ENCODE results near the gene SLC44A2. TPM values are rescaled to one million over a fixed set of nuclear protein-coding genes. Genes with fewer than 3 reads are reported as not detected.

The SLC44A2 gene
- total RNA-seq, 4 donors from 2014 or later: 59.7 to 82.8 (median 69.8) TPM

DNA sequence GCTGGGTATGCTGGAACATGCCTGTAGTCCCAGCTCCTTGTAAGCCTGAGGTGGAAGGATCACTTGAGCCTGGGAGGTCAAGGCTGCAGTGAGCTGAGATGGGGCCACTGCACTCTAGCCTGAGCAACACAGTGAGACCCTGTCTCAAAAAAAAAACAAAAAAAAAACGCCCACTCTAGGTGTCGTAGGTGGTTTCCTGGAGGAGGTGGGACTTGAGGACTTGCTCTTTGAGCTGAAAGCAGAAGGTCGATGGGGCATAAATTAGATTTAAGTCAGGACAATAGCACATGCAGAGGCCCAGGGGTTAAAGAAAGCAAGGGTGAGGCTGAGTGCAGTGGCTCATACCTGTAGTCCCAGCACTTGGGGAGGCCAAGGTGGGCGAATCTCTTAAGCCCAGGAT is 15.9 kb downstream of the SLC44A2 start:
- TF ChIP-seq POLR2A (IDR thresholded peaks at IDR 0.05): no peak
- TF ChIP-seq, protein P1, sequence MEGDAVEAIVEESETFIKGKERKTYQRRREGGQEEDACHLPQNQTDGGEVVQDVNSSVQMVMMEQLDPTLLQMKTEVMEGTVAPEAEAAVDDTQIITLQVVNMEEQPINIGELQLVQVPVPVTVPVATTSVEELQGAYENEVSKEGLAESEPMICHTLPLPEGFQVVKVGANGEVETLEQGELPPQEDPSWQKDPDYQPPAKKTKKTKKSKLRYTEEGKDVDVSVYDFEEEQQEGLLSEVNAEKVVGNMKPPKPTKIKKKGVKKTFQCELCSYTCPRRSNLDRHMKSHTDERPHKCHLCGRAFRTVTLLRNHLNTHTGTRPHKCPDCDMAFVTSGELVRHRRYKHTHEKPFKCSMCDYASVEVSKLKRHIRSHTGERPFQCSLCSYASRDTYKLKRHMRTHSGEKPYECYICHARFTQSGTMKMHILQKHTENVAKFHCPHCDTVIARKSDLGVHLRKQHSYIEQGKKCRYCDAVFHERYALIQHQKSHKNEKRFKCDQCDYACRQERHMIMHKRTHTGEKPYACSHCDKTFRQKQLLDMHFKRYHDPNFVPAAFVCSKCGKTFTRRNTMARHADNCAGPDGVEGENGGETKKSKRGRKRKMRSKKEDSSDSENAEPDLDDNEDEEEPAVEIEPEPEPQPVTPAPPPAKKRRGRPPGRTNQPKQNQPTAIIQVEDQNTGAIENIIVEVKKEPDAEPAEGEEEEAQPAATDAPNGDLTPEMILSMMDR (IDR thresholded peaks at IDR 0.05): no peak
- no peak for DNase-seq
- Histone ChIP-seq H3K27ac (no peak overlapping the region), H3K9me3 (no peaks in the 10 kb centered on the region), H3K36me3 (peaks cover 22 to 83% (median 46%) of the 10 kb centered on the region in 3 donors), H3K27me3 (no peaks in the 10 kb centered on the region), H3K4me1 (peaks cover 6 to 36% (median 11%) of the 10 kb centered on the region in 3 donors), H3K4me3 (no peak overlapping the region)
- intact Hi-C loops (cut with DNase I): no loop called here
- WGBS, 2 donors: 71 to 75% methylated on average over 4 of the region's 4 CpGs

DNA sequence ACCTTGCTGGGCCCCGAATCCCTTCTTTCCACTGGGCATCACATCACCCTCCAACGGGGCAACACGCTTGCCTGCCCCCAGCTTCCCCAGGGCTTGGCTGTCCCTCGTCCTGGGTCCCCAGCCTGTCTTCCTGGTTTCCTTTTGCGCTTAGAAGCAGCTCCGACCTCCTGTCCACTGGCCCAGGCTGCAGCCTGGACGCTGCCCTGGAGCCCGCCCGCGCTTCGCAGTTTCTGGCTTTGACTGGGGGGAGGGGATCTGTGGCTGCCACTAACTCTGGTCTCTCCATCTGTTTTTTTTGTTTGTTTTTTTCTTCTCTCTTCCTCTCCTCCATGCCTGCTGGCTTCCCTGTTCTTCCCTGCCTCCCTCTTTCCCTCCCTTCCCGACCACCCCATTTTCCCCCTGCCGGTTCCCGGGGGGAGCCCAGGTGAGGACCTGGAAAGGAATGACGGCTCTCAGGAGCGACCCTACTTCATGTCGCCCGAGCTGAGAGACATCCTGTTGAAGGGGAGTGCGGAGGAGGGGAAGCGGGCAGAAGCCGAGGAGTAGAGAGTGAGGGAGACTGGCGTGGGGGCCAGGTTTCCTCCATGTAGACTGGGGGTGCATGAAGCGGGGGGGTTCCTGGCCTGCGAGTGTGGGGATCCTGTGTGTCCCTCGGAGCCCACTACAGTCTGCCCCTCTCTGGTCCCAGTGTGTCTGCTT is 17.3 kb downstream of the SLC44A2 start:
- Histone ChIP-seq H3K9me3 (no peaks in the 10 kb centered on the region), H3K27ac (no peak overlapping the region), H3K4me3 (no peak overlapping the region), H3K4me1 (peaks cover 6 to 46% (median 14%) of the 10 kb centered on the region in 3 donors), H3K27me3 (no peaks in the 10 kb centered on the region), H3K36me3 (peaks cover 15 to 69% (median 38%) of the 10 kb centered on the region in 3 donors)
- WGBS, 2 donors: 75 to 82% methylated on average over 14 to 15 of the region's 25 CpGs
- intact Hi-C loops (cut with DNase I): no loop called here
- TF ChIP-seq POLR2A (IDR thresholded peaks at IDR 0.05): no peak
- TF ChIP-seq, protein P1 (IDR thresholded peaks at IDR 0.05): no peak
- DNase-seq: no peak

DNA sequence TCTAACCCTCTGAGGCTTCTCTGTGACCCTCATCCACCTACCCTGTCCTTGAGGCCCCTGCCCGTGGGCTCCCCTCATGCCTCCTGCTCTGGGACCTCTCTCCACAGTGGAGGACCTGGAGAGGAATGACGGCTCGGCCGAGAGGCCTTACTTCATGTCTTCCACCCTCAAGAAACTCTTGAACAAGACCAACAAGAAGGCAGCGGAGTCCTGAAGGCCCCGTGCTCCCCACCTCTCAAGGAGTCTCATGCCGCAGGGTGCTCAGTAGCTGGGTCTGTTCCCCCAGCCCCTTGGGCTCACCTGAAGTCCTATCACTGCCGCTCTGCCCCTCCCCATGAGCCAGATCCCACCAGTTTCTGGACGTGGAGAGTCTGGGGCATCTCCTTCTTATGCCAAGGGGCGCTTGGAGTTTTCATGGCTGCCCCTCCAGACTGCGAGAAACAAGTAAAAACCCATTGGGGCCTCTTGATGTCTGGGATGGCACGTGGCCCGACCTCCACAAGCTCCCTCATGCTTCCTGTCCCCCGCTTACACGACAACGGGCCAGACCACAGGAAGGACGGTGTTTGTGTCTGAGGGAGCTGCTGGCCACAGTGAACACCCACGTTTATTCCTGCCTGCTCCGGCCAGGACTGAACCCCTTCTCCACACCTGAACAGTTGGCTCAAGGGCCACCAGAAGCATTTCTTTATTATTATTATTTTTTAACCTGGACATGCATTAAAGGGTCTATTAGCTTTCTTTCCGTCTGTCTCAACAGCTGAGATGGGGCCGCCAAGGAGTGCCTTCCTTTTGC is 18.0 kb downstream of the SLC44A2 start:
- intact Hi-C loops (cut with DNase I): no loop called here
- Histone ChIP-seq H3K27ac (peak overlapping the region; percentile 56 to 75 (median 70)), H3K36me3 (peaks cover 9 to 62% (median 31%) of the 10 kb centered on the region in 3 donors), H3K27me3 (no peaks in the 10 kb centered on the region), H3K4me1 (peaks cover 6 to 46% (median 14%) of the 10 kb centered on the region in 3 donors), H3K9me3 (no peaks in the 10 kb centered on the region), H3K4me3 (no peak overlapping the region)
- DNase-seq: no peak
- 40 to 62% methylated on average over 13 to 18 of the region's 21 CpGs for WGBS, 2 donors
- TF ChIP-seq, protein P1 (IDR thresholded peaks at IDR 0.05): no peak
- no peak for TF ChIP-seq POLR2A (IDR thresholded peaks at IDR 0.05)

DNA sequence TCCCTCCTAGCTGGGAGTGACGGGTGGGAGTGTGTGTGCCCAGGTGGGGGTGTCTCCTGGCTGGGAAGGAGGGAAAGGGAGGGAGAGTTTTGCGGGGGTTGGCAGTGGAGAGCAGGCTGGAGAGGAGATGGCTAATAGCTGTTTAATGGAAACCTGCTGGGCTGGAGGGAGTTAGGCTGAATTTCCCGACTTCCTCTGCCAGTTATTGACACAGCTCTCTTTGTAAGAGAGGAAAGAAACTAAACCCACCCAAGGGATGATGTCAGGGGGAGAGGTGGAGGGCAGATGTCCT is 18.6 kb downstream of the SLC44A2 start:
- DNase-seq: no peak
- Histone ChIP-seq H3K4me1 (peaks cover 6 to 46% (median 14%) of the 10 kb centered on the region in 3 donors), H3K9me3 (no peaks in the 10 kb centered on the region), H3K36me3 (peaks cover 5 to 56% (median 25%) of the 10 kb centered on the region in 3 donors), H3K27ac (peak overlapping the region; percentile 56 to 75 (median 70)), H3K4me3 (no peak overlapping the region), H3K27me3 (no peaks in the 10 kb centered on the region)
- intact Hi-C loops (cut with DNase I): loop anchor here (2.0 kb wide), 1 partner anchor 63 kb away; no protein-coding TSS in a partner anchor
- WGBS, 2 donors: 21 to 40% methylated on average over 1 to 3 of the region's 3 CpGs
- no peak for TF ChIP-seq POLR2A (IDR thresholded peaks at IDR 0.05)
- TF ChIP-seq, protein P1 (IDR thresholded peaks at IDR 0.05): no peak
